ENCODE measurements around the gene SPINK9. TPM values are rescaled to one million over a fixed set of nuclear protein-coding genes. Genes with fewer than 3 reads are reported as not detected.

Gene SPINK9
- total and polyA plus RNA-seq, 2 of the 4 experiments (the other 2 are of a cell fraction) = not detected

DNA sequence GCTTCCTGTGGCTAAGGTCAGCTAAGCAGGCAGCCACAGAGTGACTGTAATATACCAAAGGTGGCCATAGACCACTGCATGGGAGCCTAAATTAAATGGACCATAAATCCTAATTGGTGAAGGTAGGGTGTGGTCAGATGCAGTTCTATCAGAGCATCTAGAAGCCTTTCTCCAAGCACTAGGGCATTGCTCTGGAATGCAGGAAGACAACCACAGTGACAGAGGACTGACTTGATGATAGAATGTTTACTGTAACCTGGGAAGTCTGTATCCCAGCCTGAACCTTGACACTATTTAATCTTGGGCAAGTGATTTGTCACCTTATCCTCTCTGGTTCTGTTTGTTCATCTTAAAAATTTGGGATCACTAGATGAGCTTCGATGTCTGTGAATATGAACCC is 50.7 kb downstream of the SPINK9 start:
- Histone ChIP-seq H3K4me3 (ENCODE audit: insufficient read depth, low read depth, low read length) (no peak overlapping the region), H2AK9ac (replicated peaks; ENCODE audit: low read depth, low read length, poor library complexity) (no peak overlapping the region), H4K91ac (ENCODE audit: insufficient read depth, low read depth, low read length) (no peak overlapping the region), H4K8ac (ENCODE audit: low read depth in 2 of 2, low read length in 2 of 2) (0 out of 4 replicates have a peak overlapping the region, but pooled peaks of 1 of the 2 experiments have one; percentile 23), H3K14ac (replicated peaks; ENCODE audit: low read depth, low read length) (0 out of 2 replicates have a peak overlapping the region, but pooled peaks have one; percentile 8), H3K27ac (ENCODE audit: insufficient read depth, low read length) (no peak overlapping the region), H2BK120ac (ENCODE audit: low read depth, low read length) (peak overlapping the region; percentile 30; the same call in 1 of the 2 replicates), H3K36me3 (ENCODE audit: control insufficient read depth, insufficient read depth, low read length) (no peaks in the 10 kb centered on the region), H3K4me1 (ENCODE audit: control insufficient read depth, insufficient read depth, low read length) (peaks cover 7% of the 10 kb centered on the region), H3K23ac (ENCODE audit: low read depth, low read length) (peak overlapping the region; percentile 35; the same call in 1 of the 2 replicates), H2BK5ac (ENCODE audit: low read depth, low read length, poor library complexity, severe bottlenecking) (peak overlapping the region; percentile 23), H3K9me3 (ENCODE audit: control insufficient read depth, insufficient read depth, low read length) (no peaks in the 10 kb centered on the region), H3K9me1 (ENCODE audit: insufficient read depth, low read length) (peaks cover 13% of the 10 kb centered on the region; the same call in 1 of the 2 replicates), H2BK20ac (ENCODE audit: low read depth, low read length) (0 out of 2 replicates have a peak overlapping the region, but pooled peaks have one; percentile 23), H3K9ac (ENCODE audit: low read depth, low read length) (no peak overlapping the region), H2AFZ (replicated peaks; ENCODE audit: low read length, poor library complexity) (no peak overlapping the region), H3K79me1 (ENCODE audit: low read depth in 1 of 2, low read length in 2 of 2) (peaks cover 40 to 54% of the 10 kb centered on the region in 2 experiments), H3K18ac (ENCODE audit: low read depth, low read length) (no peak overlapping the region), H4K20me1 (ENCODE audit: insufficient read depth, low read length) (peaks cover 22% of the 10 kb centered on the region; the same call in 1 of the 2 replicates), H3K4ac (ENCODE audit: low read depth, low read length) (peak overlapping the region; percentile 70; the same call in 1 of the 2 replicates), H3K4me2 (ENCODE audit: low read depth, low read length) (no peak overlapping the region), H2BK15ac (ENCODE audit: low read depth, low read length) (no peak overlapping the region; the same call in 2 of the 3 replicates), H3K27me3 (ENCODE audit: control insufficient read depth, insufficient read depth, low read length) (no peaks in the 10 kb centered on the region), H2AK5ac (ENCODE audit: low read depth, low read length) (peak overlapping the region; percentile 42; the same call in 1 of the 2 replicates), H3K56ac (ENCODE audit: extremely low read depth, insufficient read depth, low read length) (no peak overlapping the region), H4K5ac (ENCODE audit: low read depth, low read length) (no peak overlapping the region)
- no peak for DNase-seq
- TF ChIP-seq BHLHE40 (IDR thresholded peaks at IDR 0.05; ENCODE audit: low read depth, low read length) = no peak
- no peak for TF ChIP-seq RAD21 (IDR thresholded peaks at IDR 0.05; ENCODE audit: low read length)
- no peak for TF ChIP-seq MAZ (IDR thresholded peaks at IDR 0.05; ENCODE audit: borderline replicate concordance, low read depth, low read length)
- TF ChIP-seq CEBPB (IDR thresholded peaks at IDR 0.05; ENCODE audit: low read depth, low read length) = no peak
- no peak for TF ChIP-seq SMC3 (IDR thresholded peaks at IDR 0.05; ENCODE audit: low read depth, low read length)
- TF ChIP-seq, protein P1, sequence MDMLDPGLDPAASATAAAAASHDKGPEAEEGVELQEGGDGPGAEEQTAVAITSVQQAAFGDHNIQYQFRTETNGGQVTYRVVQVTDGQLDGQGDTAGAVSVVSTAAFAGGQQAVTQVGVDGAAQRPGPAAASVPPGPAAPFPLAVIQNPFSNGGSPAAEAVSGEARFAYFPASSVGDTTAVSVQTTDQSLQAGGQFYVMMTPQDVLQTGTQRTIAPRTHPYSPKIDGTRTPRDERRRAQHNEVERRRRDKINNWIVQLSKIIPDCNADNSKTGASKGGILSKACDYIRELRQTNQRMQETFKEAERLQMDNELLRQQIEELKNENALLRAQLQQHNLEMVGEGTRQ (IDR thresholded peaks at IDR 0.05; ENCODE audit: low read depth, low read length) = no peak
- no peak for TF ChIP-seq NFE2L2 (IDR thresholded peaks at IDR 0.05; ENCODE audit: low read depth, low read length)
- TF ChIP-seq RFX5 (IDR thresholded peaks at IDR 0.05; ENCODE audit: low read depth, low read length) = no peak
- TF ChIP-seq, protein P2, sequence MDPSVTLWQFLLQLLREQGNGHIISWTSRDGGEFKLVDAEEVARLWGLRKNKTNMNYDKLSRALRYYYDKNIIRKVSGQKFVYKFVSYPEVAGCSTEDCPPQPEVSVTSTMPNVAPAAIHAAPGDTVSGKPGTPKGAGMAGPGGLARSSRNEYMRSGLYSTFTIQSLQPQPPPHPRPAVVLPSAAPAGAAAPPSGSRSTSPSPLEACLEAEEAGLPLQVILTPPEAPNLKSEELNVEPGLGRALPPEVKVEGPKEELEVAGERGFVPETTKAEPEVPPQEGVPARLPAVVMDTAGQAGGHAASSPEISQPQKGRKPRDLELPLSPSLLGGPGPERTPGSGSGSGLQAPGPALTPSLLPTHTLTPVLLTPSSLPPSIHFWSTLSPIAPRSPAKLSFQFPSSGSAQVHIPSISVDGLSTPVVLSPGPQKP (IDR thresholded peaks at IDR 0.05; ENCODE audit: borderline replicate concordance, low read depth, low read length) = no peak
- TF ChIP-seq MAFK (IDR thresholded peaks at IDR 0.05; ENCODE audit: low read depth, low read length) = no peak
- ChIA-PET CTCF (no interaction called here), POLR2A (ENCODE audit: unreplicated experiment) (no interaction called here)
- in situ Hi-C loops (cut with MboI; ENCODE audit: low sequenced_read_pairs) = no loop called here
- WGBS, 2 experiments (ENCODE audit: extremely low coverage in 2 of 2, insufficient read length in 1 of 2) = no CpG with 5 or more reads among the region's 1 CpG
- intact Hi-C loops (cut with micrococcal nuclease) = loop anchor here (5.0 kb wide), 1 partner anchor 726 kb away; no protein-coding TSS in a partner anchor
- BruUV-seq (replicated peaks) = no TSS peak
- dilution Hi-C loops (cut with HindIII; ENCODE audit: low sequenced_read_pairs, unreplicated experiment) = no loop called here
- ATAC-seq (ENCODE audit: low read depth) = no peak
